Measurements from ENCODE around the gene AQP4. TPM values are rescaled to one million over a fixed set of nuclear protein-coding genes. Genes with fewer than 3 reads are reported as not detected.

Gene AQP4
- total RNA-seq, 2 experiments from 2014 or later: not detected

GRCh38 chr18:26818461-26818860, 47.0 kb downstream of the AQP4 start:
- ATAC-seq (ENCODE audit: low read depth) (no peak), DNase-seq (no peak)
- Mint-ChIP-seq H3K4me3 (no peak overlapping the region), H3K27ac (no peak overlapping the region), H3K36me3 (no peaks in the 10 kb centered on the region), H3K4me1 (no peaks in the 10 kb centered on the region), H3K9me3 (peaks cover 11% of the 10 kb centered on the region), H3K27me3 (no peaks in the 10 kb centered on the region)
- POLR2A ChIA-PET: no interaction called here

- no peaks in the 10 kb centered on the region for H3K27me3 Mint-ChIP-seq
- peaks cover 3% of the 10 kb centered on the region for H3K9me3 Mint-ChIP-seq
- no peak overlapping the region for H3K27ac Mint-ChIP-seq
- DNase-seq: no peak
- no peaks in the 10 kb centered on the region for H3K36me3 Mint-ChIP-seq
- POLR2A ChIA-PET: no interaction called here
- no peaks in the 10 kb centered on the region for H3K4me1 Mint-ChIP-seq
- no peak for ATAC-seq (ENCODE audit: low read depth)
- H3K4me3 Mint-ChIP-seq: no peak overlapping the region
These were observed 52.5 kb downstream of the AQP4 start for GRCh38 chr18:26813043-26813442.

- no peaks in the 10 kb centered on the region for H3K36me3 Mint-ChIP-seq
- H3K4me3 Mint-ChIP-seq: no peak overlapping the region
These were observed 53.0 kb downstream of the AQP4 start for GRCh38 chr18:26812462-26812861.

GRCh38 chr18:26809346-26809745, 56.2 kb downstream of the AQP4 start:
- Mint-ChIP-seq H3K36me3 (no peaks in the 10 kb centered on the region), H3K9me3 (no peaks in the 10 kb centered on the region), H3K4me1 (no peaks in the 10 kb centered on the region), H3K27me3 (no peaks in the 10 kb centered on the region), H3K4me3 (no peak overlapping the region), H3K27ac (no peak overlapping the region)
- DNase-seq (no peak), ATAC-seq (ENCODE audit: low read depth) (no peak)
- POLR2A ChIA-PET: no interaction called here

More at GRCh38 chr18:26812462-26812861, 53.0 kb downstream of the AQP4 start:
- H3K4me1 Mint-ChIP-seq: no peaks in the 10 kb centered on the region
- ATAC-seq (ENCODE audit: low read depth) (no peak), DNase-seq (no peak)
- peaks cover 3% of the 10 kb centered on the region for H3K9me3 Mint-ChIP-seq
- POLR2A ChIA-PET: no interaction called here
- H3K27ac Mint-ChIP-seq: no peak overlapping the region
- no peaks in the 10 kb centered on the region for H3K27me3 Mint-ChIP-seq

GRCh38 chr18:26806224-26806623, 59.3 kb downstream of the AQP4 start:
- no peaks in the 10 kb centered on the region for H3K9me3 Mint-ChIP-seq
- no peaks in the 10 kb centered on the region for H3K27me3 Mint-ChIP-seq
- ATAC-seq (ENCODE audit: low read depth) (no peak), DNase-seq (no peak)
- POLR2A ChIA-PET: no interaction called here
- H3K27ac Mint-ChIP-seq: no peak overlapping the region
- H3K4me1 Mint-ChIP-seq: no peaks in the 10 kb centered on the region
- H3K4me3 Mint-ChIP-seq: no peak overlapping the region
- no peaks in the 10 kb centered on the region for H3K36me3 Mint-ChIP-seq

GRCh38 chr18:26804519-26804918, 61.0 kb downstream of the AQP4 start:
- DNase-seq: no peak
- no peak for ATAC-seq (ENCODE audit: low read depth)
- POLR2A ChIA-PET: no interaction called here
- H3K4me1 Mint-ChIP-seq: no peaks in the 10 kb centered on the region
- H3K36me3 Mint-ChIP-seq: no peaks in the 10 kb centered on the region
- H3K27me3 Mint-ChIP-seq: no peaks in the 10 kb centered on the region
- H3K4me3 Mint-ChIP-seq: no peak overlapping the region
- no peak overlapping the region for H3K27ac Mint-ChIP-seq
- no peaks in the 10 kb centered on the region for H3K9me3 Mint-ChIP-seq

- POLR2A ChIA-PET: no interaction called here
- no peak overlapping the region for H3K4me3 Mint-ChIP-seq
- no peaks in the 10 kb centered on the region for H3K36me3 Mint-ChIP-seq
- no peaks in the 10 kb centered on the region for H3K4me1 Mint-ChIP-seq
- H3K27ac Mint-ChIP-seq: no peak overlapping the region
- H3K9me3 Mint-ChIP-seq: no peaks in the 10 kb centered on the region
- no peak for DNase-seq
- H3K27me3 Mint-ChIP-seq: no peaks in the 10 kb centered on the region
- no peak for ATAC-seq (ENCODE audit: low read depth)
These were observed 61.9 kb downstream of the AQP4 start for GRCh38 chr18:26803643-26804042.

GRCh38 chr18:26802330-26803200, 62.9 kb downstream of the AQP4 start:
- Mint-ChIP-seq H3K4me1 (no peaks in the 10 kb centered on the region), H3K9me3 (no peaks in the 10 kb centered on the region), H3K36me3 (no peaks in the 10 kb centered on the region), H3K27me3 (peaks cover 2% of the 10 kb centered on the region), H3K4me3 (no peak overlapping the region), H3K27ac (no peak overlapping the region)
- POLR2A ChIA-PET: no interaction called here
- ATAC-seq (ENCODE audit: low read depth): no peak
- DNase-seq: no peak
